Measurements from ENCODE around the gene NOX1.

- TF ChIP-seq CTCF (IDR thresholded peaks at IDR 0.05) (no peak), POLR2A (IDR thresholded peaks at IDR 0.05; ENCODE audit: low read length) (no peak), CHD2 (IDR thresholded peaks at IDR 0.05; ENCODE audit: low read length, partially characterized antibody) (no peak), MAZ (IDR thresholded peaks at IDR 0.05; ENCODE audit: borderline replicate concordance, low read depth, low read length) (no peak), RAD21 (conservative IDR thresholded peaks at IDR 0.05 in 1 of 2, IDR thresholded peaks at IDR 0.05 in 1 of 2) (no peak), REST (IDR thresholded peaks at IDR 0.05) (no peak), EP300 (IDR thresholded peaks at IDR 0.05) (no peak), RNF2 (IDR thresholded peaks at IDR 0.05; ENCODE audit: borderline replicate concordance, low read depth) (no peak), RCOR1 (IDR thresholded peaks at IDR 0.05; ENCODE audit: low read depth, low read length) (no peak), RFX5 (IDR thresholded peaks at IDR 0.05) (no peak)
These were observed 41.4 kb upstream of the NOX1 start for GRCh38 chrX:100915562-100915961.

Measured in A549 (cell line).